GDM1 (cell line): Measurements from ENCODE around the gene CMTM8.

Source experiments
- DNase-seq: peaks from one replicate; lab custom pipeline; 2025; lab: John Stamatoyannopoulos, UW

The CMTM8 gene

DNA sequence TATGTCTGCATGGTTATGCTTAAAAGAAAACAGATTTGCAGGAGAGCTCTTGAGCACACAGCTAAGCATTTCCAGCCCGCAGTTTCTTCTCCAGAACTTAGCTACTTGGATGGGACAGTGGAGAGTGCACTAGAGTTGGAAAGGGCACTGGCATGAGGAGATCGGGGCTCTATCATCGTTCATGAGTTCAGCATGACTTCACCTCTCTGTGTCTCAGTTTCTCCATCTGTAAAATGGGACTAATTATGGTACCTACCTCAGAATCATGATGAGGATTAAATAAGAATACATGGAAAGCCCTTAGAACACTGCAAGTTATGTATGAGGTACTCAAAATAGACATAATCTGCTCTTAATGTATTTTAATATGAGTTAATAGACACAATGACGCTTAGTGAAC is 69.9 kb downstream of the CMTM8 start:
- no peak for DNase-seq

DNA sequence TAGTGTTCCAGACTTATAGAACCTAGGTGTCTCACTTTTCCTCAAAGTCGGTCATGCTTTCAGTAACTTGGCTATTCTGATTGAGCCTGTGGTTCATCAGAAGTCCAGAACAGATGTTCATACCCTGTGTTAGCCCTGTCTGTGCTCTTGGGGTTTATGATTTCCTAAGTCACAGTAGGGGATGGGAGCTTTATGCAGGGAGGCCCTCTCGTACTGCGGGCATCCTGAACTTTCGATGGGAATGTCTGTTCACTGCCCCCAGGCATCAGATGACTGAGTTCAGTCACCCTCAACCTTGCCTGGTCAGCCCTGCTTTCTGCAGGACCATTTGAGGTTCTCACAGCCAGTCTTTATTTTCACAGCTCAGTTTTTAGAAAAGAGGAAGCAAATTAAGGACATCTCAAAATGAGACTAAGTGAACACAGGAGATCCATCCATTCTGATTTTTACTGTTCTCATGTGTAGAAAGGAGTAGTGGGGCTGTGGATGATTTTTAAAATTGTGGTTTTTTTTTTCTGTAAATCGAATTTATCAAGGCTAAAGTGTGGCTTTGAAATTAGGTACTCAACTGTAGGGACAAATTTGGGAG is 71.3 kb downstream of the CMTM8 start:
- no peak for DNase-seq

DNA sequence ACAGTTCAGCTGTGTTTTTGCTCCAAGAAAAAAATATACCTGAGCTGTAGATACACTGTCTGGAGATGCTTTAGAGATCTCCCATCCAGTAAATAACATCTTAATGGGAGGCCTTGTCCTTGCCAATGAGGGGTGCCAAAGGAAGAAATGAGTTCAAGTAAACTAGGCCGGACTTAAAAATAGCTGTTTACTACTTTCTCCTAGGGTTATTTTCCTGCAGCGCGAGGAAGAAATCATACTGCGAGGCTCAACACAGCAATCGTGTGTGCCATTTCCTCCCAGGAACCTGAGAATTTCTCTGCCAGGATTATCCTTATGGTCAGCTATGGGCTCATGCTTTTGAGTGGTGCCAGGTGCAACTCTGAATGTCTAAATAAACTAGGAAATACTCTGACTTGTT is 71.9 kb downstream of the CMTM8 start:
- no peak for DNase-seq

DNA sequence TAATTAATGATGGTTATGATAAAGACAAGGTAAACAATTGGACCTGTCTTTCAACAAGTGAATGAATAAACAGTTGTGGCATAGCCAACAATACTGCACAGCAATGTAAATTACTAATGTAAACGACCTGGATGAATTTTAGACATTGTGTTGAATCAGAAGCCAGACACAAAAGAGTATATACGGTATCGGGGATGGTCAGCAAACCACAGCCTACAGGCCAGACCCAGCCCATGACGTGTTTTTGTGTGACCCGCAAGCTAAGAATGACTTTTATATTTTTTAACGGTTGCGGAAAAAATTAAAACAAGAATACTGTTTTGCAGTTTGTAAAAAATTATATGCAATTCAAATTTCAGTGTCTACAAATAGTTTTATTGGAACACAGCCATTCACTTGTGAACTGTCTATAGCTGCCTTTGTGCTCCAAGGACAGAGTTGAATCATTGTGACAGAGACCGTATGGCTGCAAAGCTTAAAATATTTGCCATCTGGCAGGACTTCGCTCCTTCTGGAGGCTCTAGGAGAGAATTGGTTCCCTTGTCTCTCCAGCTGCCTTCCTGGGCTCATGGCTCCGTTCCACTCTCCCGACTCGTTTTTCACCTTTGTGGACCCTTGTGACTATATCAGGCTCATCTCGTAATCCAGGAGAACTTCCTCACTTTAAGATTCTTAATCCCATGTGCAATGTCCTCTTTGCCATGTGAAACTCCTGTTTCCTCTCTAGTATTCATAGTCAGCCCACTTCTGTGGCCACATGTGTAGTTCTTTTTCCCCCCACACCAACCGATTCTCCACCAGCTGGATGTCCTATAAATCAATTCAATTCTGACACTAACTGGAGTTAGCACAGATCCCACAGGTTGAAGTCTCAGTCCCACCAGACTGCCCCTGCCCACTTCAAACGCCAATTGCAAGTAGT is 72.7 kb downstream of the CMTM8 start:
- no peak for DNase-seq

DNA sequence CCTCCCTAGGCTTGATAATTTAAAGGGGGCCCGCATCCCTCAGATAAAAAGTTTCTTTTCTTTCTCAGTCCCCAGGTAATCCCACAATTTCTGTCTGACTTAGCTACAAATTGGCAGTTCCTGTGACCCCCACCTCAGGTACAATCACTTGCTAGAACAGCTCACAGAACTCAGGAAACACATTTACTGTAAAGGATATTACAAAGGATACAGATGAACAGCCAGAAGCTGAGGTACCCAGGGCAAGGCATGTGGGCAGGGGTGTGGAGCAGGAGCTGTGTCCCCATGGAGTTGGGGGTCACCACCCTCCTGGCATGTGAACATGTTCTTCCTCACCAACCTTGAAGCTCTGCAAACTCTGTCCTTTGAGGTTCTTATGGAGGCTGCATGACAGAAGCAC is 73.8 kb downstream of the CMTM8 start:
- no peak for DNase-seq

DNA sequence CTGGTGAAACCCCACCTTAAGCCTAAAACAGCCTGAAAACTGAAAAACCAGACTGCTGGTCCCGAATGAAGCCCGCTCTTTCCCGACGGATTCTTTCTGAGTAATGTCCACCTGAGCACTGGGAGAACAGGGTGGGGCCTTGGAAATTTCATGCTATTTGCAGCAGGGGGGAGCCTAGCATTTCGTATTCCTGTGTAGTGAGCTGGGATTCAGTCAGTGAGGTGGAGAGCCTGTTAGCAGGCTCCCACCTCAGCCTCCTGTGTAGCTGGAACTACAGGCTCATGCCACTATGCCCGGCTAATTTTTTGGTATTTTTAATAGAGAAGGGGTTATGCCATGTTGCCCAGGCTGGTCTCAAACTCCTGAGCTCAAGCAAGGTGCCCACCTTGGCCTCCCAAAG is 74.7 kb downstream of the CMTM8 start:
- no peak for DNase-seq

DNA sequence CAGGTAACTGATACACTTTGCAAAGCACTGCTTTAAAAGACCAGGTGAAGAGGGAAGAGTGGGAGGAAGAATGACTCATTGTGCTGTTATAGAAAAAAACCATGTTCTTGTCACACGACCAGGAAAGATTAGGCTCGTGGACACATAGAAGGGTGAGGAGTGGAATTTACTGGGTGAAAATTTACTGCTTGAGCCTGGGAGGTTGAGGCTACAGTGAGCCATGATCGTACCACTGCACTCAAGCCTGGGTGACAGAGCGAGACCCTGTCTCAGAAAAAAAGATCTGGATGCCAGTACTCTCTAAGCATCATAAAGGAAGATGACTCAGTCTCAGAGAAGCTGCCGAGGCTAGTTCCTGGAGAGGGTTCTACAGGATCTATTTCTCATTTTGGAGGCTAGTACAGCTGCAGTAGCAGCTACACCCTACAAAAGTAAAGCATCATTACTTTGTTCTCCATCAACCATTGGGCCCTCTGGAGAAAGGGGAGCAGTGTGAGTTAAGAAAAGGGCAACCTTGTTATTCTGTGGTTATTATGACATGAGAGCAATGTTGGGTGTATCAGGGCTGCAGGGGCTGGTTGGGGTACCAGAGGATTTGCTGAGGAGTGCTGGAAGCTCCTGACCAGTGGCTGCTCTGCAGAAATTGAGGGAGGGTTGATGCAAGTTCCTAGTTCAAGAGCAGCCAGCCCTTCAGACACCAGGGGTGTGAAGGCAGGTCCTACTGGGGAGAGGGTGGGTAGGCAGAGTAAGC is 75.4 kb downstream of the CMTM8 start:
- DNase-seq: no peak

DNA sequence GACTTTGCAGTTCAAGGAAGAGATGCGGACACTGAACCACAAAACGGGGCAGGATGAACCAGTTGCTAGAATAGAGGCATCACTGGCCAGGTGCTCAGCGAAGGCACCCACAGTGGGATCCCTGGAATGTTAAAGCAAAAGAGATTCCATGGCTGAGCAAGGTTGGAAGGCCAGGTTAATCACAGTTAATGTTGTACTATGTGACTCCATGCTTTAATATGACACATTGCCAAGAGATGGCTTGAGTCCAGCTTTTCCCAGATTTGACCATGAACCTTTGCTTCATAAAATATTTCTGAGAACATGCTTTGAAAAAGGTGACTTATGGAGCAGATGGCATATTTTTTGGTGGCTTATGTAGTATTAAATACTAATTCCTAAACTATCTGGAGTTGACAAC is 77.0 kb downstream of the CMTM8 start:
- DNase-seq: no peak

DNA sequence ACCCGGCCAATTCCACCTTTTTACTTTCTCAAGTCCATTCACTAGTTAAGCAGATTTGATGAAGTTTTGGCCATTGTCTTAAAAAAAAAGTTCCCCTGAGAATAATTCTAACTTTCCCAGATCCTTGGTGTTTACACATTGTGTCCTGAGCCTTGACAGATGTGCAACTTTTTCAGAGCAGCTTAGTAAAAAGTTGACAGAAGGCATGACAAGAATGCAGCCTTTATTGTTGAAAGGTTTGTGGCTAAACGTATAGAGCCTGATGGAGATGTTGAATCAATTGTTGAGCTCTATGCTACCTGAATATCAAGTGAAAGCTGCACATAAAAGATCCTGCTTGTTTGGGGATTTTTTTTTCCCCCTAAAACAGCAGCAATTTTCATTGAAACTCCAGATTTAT is 77.8 kb downstream of the CMTM8 start:
- DNase-seq: no peak

DNA sequence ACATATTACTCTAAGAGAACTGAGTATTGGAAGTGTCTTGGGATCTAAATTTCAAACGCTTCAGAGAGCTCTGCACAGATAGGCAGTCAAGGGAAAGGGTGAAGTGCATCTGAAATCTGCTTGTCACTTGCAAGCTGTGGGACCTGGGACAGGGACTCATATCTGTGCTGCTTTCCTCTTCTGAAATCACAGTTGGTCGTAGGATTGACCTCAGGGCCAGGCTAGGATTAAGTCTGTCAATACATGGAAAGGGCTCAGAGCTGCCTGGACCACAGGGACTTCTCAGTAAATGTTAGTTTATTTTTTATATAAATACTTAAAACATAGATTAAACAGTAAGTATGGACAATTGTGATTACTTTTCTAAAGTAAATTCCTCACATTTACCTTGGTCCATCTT is 78.5 kb downstream of the CMTM8 start:
- no peak for DNase-seq

DNA sequence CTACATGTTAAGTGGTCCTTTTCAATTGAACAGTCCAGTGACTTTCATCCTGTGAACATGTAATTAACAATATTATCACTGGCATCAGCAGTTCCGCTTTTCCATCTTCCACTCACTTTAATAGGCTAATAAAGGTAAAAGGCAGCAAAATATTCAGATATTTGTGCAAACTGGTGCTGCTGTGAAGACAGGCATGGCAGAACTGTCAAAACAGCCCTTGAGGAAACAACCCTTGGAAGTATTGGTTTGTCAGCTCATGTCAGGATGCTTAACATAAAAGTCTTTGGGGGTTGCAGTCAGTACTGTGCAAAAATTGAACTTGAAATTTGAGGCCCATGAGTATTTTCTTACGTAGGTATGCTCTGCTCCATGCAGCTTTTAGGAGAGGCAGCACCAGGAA is 81.1 kb downstream of the CMTM8 start:
- DNase-seq: no peak

DNA sequence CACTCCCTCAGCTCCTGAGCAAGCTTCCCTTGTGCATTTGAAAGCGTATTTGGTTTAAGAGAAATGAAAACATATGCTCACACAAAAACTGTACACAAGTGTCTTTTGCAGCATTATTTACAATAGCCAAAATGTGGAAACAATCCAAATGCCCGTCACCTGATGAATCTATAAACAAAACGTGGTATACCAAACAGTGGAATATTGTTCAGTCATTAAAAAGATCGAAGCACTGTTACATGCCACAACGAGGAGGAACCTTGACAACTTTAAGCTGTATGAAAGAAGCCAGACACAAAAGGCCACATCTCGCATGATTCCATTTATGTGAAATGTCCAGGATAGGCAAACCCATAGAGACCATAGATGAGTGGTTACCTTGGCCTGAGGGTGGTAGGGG is 81.6 kb downstream of the CMTM8 start:
- DNase-seq: no peak

DNA sequence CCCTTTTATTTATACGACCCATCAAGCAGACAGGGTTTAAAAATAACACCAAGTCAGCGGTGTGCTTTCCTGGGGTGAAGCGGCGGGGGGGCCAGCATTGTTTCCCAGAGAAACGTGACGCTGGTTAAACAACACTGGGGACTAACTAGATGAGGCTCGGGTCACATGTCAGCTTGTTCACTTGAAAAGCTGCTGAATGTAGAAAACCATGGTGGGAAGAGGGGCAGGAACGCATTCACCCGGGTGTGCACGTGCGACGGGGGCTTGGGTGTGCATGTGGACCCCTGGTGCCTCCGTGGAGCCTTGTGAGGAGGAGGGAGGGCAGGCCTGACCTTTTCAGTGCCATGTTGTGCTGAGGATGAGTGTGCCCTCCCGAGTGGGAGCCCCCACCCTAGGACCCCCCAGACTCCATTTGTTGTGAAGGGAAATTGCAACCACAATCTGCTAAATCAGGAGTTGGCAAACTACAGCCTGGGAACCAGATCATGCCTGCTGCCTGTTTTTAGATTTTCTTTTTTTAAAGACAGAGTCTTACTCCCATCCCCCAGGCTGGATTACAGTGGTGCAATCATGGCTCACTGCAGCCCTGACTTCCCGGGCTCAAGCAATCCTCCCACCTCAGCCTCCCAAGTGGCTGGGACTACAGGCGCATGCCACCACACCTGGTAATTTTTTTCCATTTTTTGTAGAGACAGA is 82.8 kb downstream of the CMTM8 start:
- no peak for DNase-seq

DNA sequence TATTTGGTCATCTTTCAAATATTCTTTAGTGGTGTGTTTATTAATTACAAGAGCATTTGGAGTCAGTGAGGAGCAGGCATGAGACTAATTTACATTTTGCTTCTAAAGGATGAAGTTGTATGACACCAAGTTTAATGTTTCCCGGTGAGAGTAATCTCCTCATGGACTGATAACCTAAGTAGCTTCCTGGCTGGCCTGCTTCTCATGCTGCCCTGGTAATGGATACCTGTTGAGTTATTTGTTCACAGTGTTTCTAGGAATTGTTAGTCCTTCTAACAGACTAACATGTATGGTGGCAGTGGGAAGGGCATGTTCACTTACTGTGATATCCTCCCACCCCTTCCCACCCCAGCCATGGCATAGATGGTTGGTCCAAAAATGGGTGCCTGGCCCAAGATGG is 83.8 kb downstream of the CMTM8 start:
- no peak for DNase-seq

DNA sequence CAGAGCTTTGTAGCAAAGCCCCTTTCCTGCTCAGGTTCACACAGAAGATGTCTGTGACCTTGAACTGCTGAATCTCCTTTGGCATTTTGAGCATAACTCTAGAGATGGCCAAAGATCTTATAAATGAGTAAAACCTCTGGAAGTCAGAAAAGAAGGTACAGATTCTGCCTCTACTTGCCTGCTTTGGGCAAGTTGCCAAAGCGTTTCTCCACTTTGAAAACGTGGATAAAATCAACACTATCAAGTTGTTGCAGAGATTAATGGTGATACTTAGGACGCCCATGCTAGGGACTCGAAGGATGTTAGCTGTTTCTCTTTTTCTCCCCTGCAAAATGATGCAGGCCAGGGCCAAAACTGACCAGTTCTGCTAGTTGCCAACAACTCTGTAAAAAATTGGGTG is 85.1 kb downstream of the CMTM8 start:
- DNase-seq: no peak

DNA sequence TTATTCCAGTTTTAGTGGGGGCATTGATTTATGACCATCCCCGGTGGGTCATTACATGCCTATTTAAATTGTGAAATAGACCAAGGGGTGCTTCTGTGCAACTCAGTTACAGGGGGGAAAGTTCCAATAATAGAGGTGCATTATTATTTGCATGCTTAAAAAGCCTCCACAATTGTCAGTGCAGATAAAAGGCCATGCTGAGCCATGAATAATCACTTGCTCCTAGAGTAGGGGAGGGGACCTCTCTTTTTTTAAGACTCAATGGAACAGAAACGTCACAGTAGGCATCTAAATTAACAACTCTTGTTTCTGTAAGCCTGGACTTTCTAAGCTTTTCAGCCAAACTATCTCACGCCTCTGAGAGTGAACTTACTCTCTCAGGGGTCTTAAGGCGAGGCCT is 86.7 kb downstream of the CMTM8 start:
- DNase-seq: no peak

DNA sequence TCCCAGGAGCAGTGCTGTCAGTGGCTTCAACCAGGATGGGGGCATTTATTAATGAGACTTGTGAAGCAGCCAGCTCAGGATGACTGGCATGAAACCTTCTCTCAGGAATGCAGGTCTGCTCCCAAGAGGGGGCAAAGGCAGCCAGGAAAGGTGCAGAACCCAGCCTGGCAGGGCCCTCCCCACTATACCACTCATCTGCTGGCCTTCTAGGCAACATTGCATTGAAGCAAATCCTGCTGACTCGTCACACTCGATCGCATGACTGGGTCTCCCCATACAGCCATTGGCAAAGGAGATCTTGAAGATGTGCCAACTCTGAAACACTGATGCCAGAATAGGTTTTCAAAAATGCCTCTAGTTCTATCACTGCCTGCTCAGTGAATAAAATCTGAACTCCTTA is 87.4 kb downstream of the CMTM8 start:
- DNase-seq: no peak

DNA sequence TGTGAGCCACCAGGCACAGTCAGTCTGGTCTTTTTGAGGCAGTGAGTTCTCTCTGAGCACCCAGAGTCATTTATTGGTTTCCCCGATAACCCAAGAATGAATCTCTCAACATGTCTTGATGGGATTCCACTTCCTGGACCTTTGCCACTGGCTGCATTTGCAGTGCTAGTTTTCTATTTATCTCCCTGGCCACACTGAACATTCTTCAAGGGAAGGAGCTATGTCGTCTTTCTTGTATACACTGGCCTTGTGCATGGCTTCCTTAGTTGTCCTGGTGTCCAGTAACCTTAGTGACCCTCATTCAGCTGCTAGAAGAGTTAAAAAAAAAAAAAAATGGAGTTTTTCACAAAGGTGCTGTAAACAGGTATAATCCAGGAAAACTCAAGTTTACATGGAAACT is 88.3 kb downstream of the CMTM8 start:
- no peak for DNase-seq

DNA sequence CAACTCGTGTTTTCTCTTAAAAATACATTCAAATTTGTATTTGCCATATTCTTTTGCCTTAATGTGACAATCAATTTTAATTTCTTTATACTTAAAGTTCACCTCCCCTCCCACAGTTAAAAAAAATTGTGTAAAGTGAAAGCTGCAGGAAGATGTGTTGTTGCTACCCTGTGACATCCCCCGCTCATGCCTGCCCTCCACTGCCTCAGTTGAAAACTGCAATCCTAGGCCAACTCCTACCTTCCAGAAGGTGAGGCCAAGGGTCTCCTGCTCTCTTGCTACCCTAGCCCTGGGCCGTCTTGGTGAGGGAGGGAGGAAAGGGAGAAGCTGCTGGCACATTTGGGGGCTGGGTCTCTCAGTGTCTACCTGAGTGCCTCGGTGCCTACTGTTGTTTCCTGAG is 96.2 kb downstream of the CMTM8 start:
- no peak for DNase-seq

DNA sequence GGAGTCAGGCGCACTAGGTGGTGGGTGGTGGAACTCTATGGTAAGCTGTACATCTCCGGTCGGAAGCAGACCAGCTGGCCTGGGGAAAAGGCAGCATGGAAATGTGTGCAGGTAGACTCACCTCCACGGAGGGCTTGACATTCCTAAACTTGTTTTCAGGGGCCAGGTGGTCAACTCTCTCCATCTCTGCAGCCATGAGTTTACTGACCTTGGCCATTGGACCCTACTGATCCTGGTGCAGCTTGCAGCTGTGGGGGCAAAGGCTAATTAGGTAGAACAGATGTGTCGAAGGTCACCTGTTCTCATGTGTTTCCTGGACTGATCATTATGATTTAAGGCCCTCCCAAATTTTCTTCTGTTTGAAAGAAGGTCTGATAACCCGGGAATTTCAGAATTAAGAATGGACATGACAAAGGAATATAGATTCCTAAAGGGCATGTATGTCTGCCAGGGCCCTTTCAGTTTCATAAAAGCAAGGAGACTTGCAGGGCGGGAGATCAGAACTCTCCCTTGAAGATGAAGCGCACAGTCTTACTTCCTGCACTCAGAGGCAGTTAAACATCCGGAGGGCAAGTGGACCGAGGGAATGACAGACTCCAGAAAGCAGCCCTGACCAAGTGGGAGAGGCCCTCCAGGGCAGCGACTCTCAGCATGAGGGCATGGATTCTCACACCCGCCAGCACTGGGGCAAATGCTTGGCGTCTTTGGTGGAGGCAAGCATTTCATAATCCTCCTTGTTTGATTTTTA is 97.1 kb downstream of the CMTM8 start:
- DNase-seq: no peak

DNA sequence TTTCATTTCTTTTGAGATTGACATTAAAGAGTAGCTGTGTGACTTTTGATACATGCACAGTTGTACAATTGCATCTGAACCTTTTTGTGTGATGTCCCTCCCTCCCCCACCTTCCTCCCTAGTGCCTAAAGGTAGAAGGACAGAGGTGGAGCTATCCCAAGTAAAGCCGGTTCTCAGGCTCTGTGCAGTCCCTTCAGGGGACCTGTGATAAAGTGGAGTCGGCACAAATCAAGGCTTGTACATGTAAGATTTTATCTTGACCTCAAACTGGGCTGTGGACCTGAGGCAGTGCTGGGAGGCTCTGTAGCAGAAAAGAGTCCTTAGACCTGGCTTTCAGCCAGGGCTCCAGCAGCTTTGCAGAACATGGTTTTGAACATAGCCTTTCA is 97.6 kb downstream of the CMTM8 start:
- no peak for DNase-seq

DNA sequence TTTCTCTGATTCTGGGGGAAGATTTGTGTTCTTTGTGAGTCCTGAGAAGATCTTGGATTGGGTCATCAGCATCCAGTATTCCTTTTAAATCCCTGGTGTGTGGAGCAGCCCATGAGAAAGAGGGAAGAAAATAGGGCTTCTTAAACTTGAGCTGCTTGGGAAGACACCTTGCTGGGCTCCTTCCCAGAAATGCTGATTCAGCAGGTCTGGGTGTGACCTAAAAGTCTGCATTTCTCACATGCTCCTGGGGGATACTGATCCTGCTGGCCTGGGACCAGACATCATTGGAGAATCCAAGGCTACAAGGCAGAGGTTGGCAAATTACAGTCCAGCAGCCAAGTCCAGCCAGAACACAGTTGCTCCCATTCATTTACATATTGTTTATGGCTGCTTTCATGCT is 99.0 kb downstream of the CMTM8 start:
- DNase-seq: no peak
